GM19452 (cell line): ENCODE data around the gene SBF2.
"Not testable (repeated sequence)": the region's sequence is repeated elsewhere in the genome, so short reads cannot be mapped to it uniquely, and the experiment has no call there.

Source experiments
- ATAC-seq: cut with Tn5 transposase; IDR thresholded peaks from one replicate; pipeline ENCODE4 v1.9.1; 2021; ENCODE audit not compliant: unreplicated experiment

SBF2 gene

GRCh38 chr11:9758637-9759518 lies 535.1 kb downstream of the SBF2 start:
- peak; percentile 27 for ATAC-seq

GRCh38 chr11:9757809-9758636 lies 536.0 kb downstream of the SBF2 start:
- peak; percentile 56 for ATAC-seq

DNA sequence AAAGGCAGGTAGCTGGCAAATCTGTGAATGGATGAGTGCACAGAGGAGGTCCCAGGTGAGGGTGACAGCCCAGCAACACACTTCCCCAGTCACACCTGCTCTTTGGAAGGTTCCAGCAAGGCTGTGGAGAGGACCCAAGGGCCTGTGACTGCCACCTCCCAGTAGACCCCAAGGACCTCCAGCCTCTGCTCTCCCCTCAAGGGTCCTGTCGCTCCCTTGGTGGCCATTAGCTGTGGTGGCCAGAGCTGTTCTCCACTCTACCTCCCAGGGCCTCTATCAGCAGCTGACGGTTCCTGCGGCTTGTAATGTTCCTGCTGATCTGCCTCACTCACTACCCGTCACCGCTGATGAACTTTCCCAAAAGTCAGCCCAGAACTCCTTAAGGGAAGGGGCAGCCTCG lies 537.1 kb downstream of the SBF2 start:
- no peak for ATAC-seq

GRCh38 chr11:9756461-9756860 lies 537.6 kb downstream of the SBF2 start:
- no peak for ATAC-seq

GRCh38 chr11:9755561-9756185 lies 538.3 kb downstream of the SBF2 start:
- no peak for ATAC-seq

DNA sequence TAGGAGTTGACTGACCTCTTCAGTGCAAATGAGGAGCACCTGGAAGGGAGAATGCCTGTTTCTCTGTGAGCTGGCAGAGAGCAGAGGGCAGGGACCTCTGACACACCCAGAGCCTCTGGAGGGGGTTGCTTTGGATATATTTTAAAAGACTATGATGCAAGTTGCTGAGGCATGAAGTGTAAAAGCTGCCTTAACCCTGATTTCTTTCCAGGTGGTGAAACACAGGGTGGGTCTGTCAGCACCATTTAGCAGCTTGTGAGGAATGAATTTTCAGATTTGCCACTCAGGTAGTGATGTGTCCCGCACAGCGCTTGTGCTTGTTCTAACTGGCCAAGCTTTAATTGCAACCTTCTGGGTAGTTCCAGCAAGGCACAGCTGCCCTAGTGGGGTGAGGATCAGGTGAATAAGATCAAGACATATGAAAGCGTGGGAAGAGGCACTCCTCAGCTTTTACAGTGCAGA lies 540.0 kb downstream of the SBF2 start:
- ATAC-seq, result no peak

DNA sequence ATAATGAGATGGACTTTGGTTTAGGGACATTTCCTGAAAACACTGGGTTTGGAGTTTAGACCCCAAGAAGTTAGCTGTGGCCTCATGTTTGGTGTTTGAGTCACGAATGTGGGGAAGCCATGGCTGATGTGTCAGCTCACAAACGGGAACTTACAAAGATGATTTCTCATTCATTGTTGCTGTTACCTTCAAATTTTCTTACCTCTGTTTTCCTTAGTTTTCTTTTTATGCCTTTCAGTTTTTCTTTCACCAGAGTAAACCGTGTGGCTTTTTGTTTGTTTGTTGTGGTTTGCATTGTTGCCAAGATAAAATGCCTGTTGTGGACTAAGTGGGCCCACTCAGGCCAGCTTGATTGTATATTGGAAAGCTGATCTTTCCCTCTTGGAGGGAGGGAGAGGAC lies 541.0 kb downstream of the SBF2 start:
- ATAC-seq, result no peak

DNA sequence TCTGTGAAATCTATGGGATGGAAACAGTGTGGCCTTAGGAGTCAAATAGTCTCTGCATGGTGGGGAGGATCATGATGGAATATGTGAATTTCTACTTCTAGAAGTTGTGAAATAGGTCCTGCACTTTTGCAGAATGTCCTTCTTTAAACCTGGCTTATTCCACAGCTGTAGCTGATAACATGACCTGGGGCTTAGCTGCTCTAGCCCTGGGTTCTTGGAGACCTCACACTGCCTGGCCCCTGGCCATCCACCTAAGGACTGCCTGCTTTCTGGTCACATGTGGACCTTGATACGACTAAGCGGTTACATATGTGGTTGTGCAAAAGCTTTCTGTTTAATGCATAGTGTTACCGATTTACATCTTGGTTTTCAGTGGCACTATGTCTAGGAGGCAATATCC lies 541.9 kb downstream of the SBF2 start:
- no peak for ATAC-seq

DNA sequence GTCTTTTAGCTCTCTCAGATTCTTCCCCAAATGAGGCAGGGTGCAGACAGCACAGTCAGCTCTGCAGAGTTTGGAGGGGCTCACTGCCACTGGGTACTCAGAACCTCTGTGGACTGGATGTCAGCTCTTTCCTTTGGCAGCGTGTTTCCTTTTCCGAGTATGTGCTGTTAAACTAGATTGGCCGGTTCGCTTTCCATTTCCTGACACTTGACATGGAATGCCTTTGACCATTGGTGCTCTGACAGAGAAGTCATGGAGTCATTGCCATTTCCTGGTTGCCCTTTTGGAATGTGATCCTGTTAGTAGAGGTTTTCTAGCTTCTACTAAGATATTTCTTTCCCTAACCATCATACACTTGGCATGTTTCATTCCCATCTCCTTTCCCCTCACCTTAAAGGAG lies 543.5 kb downstream of the SBF2 start:
- no peak for ATAC-seq

- ATAC-seq, result peak; percentile 61
Measured at GRCh38 chr11:9748361-9748970, 545.6 kb downstream of the SBF2 start.

DNA sequence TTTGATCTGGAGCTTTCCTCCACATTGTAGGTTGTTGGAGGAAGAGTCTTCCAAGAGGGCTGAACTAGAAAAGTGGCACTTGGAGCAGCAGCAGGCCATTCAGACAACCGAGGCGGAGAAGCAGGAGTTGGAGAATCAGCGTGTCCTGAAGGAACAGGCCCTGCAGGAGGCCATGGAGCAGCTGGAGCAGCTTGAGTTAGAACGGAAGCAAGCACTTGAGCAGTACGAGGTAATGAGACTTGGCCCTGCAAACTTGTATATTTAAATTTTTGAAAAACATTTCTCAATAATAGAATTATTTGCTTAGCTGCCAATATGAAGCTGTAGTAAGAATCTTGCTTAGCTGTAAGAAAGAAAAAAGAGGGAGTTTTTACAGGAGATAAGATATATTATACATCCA lies 546.2 kb downstream of the SBF2 start:
- ATAC-seq, result no peak

- no peak for ATAC-seq
Measured at GRCh38 chr11:9747229-9747628, 546.8 kb downstream of the SBF2 start.

DNA sequence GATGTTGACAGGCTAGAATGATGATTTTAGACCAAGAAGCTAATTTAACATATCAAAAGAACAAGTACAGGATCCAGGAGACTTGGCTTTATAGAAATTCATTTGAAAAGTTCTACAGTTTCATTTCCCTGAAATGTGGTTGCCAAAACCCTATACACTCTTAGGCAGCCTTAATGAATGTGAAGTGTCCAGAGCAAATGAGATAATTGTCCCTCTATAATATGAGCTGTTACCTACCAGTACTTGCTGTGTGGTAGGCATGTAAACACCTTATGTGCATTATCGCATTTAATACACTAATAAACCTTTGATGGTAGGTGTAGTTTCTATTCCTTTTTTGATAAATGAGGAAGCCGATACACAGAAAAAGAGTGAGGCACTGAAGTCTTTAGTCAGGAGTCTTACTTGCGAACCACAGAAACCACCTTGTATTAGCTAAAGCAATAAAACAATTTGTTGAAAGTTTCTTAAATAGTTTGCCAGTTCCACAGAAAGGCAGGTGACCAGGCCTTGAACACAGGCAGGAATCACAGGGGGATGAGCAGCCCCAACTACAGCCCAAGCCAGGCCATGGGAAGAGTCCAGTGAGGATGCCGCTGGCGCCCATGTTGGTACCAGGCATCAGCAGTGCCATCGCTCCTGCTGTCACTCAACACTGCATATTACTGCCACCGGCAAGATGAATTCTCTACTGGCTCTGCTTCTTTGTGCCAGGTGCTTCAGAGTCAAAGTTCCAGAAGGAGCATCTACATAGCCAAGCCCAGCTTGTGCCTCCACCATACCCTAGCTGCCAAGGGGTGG lies 548.4 kb downstream of the SBF2 start:
- peak; percentile 45 for ATAC-seq

DNA sequence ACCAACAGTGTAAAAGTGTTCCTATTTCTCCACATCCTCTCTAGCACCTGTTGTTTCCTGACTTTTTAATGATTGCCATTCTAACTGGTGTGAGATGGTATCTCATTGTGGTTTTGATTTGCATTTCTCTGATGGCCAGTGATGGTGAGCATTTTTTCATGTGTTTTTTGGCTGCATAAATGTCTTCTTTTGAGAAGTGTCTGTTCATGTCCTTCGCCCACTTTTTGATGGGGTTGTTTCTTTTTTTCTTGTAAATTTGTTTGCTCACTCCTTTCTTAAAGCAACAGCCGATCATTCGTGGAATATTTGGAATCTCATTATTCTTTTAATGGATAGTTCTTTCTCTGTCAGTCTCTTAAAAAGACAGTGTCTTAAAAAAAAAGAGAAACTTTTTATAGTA lies 550.5 kb downstream of the SBF2 start:
- not testable (repeated sequence) for ATAC-seq

DNA sequence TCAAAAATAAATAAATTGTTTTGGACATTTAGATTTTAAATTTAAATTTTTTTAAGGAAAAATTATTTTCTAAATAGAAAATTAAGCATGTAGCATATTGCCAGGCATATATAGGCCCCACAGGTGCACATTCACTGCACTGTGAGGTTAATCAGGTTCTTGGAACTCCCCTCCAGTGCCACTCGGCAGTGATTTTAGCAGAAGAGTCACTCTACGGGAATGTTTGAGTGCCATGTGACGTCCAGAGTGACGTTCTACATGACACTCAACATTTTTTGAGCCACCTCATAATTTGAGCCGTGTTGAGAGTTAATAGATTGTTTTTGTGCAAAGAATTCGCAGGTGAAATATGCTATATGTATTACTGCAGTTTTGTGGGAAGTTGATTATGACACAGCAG lies 552.8 kb downstream of the SBF2 start:
- ATAC-seq, result no peak

DNA sequence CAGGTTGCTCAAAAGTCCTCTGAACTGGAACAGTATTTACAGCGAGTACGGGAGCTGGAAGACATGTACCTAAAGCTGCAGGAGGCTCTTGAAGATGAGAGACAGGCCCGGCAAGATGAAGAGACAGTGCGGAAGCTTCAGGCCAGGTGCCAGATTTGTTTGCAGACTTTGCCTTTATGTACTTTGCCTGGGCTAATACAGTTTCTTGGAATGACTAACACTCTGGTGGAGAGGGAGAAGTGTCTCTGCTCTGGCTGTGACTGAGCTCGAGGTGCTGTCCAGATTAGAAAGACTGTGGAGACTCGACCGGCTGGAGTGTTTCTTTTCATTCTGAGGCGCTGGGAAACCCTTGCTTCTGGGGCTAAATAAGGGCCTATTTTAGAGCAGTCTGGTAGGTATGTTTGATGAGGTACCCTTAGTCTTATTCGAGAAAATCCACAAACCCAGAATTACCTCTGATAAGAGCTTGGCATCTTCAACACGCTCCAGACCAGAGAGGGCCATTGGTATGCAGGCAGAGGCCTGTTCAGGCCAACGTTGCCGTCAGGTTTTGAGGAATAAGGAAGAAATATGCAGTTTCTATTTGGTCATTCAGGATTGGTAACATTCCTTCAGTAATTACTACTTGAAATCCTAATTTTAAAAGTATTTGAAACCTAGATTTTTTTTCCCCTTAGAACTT lies 553.7 kb downstream of the SBF2 start:
- ATAC-seq, result no peak

DNA sequence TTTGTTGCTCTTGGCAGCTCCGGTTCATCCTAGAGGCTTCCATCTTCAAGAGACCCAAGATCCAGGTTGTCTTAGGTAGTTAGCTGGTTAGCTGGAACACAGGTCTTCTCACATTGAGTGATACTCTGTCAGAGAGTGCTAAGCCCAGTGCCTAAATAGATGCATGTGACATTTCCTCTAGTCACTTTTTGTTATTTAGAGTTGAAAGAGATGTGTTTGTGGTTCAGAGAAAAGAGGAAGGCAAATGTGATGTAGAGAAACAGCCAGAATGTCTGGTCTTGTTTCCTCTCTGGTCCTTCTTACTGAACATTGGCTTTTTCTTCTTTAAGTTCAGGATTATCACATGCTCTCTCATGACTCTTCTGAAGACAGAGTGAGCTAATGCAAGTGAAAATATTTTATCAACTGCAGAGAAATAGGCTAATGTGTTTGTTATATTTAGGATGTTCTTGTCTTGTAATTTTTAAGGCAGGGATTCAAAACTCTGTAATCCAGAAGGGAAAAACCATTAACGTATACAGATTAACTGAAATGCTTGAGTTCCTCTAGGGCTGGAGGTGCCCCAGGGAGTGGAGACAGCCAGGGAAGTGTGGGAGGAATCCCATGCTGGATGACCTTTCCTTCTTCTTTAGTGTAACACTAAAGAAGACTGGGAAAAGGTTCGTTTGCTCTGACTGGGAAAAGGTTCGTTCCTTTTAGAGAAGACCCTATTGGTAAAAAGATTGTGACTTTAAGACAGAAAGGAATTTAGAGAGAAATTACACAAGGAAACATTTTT lies 554.7 kb downstream of the SBF2 start:
- peak; percentile 63 for ATAC-seq

DNA sequence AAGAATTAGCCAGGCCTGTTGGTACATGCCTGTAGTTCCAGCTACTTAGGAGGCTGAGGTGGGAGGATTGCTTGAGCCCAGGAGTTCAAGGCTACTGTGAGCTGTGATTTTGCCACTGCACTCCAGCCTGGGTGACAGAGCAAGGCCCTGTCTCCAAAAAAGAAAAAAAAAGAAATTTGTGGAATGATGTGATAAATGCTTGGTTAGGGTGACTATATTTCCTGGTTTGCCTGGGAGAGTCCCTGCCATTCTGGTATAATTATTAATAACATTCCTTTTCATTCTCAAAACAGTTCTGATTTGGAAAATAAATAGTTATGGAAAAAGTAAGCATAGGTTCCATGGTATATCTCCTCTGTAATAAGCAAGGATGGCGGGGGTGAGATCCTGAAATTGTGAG lies 555.3 kb downstream of the SBF2 start:
- ATAC-seq, result no peak

DNA sequence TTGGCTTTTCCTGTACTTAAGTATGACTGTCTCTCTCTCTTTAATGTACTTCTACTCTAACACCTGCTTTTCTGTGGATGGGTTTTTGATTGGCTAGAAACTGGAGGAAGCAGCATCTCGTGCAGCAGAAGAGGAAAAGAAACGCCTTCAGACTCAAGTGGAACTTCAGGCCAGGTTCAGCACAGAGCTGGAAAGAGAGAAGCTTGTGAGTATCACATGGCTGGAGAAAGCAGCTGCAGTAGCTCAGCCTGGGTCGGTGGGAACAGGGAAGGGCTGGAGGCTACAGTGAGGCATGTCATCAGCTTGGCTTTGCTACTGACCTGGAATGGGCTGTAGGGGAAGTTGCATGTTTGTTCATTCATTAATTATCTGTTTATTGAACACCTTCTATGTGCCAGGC lies 555.9 kb downstream of the SBF2 start:
- no peak for ATAC-seq
